Measurements from ENCODE around the gene IDE. TPM values are rescaled to one million over a fixed set of nuclear protein-coding genes. Genes with fewer than 3 reads are reported as not detected.

Gene IDE
- total RNA-seq, 1 experiment from 2014 or later, result 55.8 TPM

DNA sequence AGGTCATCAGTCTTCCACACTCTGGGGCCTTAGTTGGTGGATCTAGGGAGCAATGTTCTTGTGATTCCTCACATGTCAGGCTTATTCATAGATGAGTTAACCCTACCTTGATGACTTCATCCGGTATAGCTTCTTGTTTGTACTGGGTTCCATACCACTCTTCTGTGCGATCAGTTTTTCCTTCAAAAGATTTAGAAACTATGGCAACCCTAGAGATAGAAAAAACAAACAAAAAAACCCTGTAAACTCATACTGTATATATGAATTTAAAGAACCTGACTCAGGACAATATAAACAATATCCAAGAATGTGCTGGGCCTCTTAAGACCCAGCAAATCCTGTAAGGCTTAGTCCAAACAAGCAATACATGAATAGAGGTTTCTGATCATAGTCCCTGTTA is 83.5 kb downstream of the IDE start:
- H3K27ac ChIP-seq (ENCODE audit: low read depth, low read length), result no peak overlapping the region
- H3K36me3 ChIP-seq (ENCODE audit: control insufficient read depth in 1 of 2, insufficient read depth in 2 of 2, low read length in 2 of 2), result peaks cover 12 to 23% of the 10 kb centered on the region in 2 experiments; a peak in 3 of 4 replicates
- H3K9ac ChIP-seq (ENCODE audit: low read length), result no peak overlapping the region
- TF ChIP-seq CEBPB (IDR thresholded peaks at IDR 0.05; ENCODE audit: low read depth), result no peak
- TF ChIP-seq ZFX (IDR thresholded peaks at IDR 0.05), result no peak
- TF ChIP-seq, protein P1, sequence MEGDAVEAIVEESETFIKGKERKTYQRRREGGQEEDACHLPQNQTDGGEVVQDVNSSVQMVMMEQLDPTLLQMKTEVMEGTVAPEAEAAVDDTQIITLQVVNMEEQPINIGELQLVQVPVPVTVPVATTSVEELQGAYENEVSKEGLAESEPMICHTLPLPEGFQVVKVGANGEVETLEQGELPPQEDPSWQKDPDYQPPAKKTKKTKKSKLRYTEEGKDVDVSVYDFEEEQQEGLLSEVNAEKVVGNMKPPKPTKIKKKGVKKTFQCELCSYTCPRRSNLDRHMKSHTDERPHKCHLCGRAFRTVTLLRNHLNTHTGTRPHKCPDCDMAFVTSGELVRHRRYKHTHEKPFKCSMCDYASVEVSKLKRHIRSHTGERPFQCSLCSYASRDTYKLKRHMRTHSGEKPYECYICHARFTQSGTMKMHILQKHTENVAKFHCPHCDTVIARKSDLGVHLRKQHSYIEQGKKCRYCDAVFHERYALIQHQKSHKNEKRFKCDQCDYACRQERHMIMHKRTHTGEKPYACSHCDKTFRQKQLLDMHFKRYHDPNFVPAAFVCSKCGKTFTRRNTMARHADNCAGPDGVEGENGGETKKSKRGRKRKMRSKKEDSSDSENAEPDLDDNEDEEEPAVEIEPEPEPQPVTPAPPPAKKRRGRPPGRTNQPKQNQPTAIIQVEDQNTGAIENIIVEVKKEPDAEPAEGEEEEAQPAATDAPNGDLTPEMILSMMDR (IDR thresholded peaks at IDR 0.05 in 2 of 3, conservative IDR thresholded peaks at IDR 0.05 in 1 of 3; ENCODE audit: borderline replicate concordance in 1 of 3, insufficient read depth in 1 of 3, low read depth in 2 of 3, low read length in 2 of 3), result no peak
- no peak for TF ChIP-seq RAD21 (IDR thresholded peaks at IDR 0.05; ENCODE audit: low read depth)
- no peak for TF ChIP-seq SIN3A (IDR thresholded peaks at IDR 0.05; ENCODE audit: low read depth)
- TF ChIP-seq YY1 (IDR thresholded peaks at IDR 0.05; ENCODE audit: extremely low read depth, insufficient replicate concordance, low read depth, low read length), result no peak
- TF ChIP-seq, protein P2, sequence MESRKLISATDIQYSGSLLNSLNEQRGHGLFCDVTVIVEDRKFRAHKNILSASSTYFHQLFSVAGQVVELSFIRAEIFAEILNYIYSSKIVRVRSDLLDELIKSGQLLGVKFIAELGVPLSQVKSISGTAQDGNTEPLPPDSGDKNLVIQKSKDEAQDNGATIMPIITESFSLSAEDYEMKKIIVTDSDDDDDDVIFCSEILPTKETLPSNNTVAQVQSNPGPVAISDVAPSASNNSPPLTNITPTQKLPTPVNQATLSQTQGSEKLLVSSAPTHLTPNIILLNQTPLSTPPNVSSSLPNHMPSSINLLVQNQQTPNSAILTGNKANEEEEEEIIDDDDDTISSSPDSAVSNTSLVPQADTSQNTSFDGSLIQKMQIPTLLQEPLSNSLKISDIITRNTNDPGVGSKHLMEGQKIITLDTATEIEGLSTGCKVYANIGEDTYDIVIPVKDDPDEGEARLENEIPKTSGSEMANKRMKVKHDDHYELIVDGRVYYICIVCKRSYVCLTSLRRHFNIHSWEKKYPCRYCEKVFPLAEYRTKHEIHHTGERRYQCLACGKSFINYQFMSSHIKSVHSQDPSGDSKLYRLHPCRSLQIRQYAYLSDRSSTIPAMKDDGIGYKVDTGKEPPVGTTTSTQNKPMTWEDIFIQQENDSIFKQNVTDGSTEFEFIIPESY (IDR thresholded peaks at IDR 0.05; ENCODE audit: extremely low read depth, insufficient replicate concordance, low read length), result no peak
- no peak for TF ChIP-seq EGR1 (IDR thresholded peaks at IDR 0.05; ENCODE audit: low read depth)
- TF ChIP-seq SP1 (IDR thresholded peaks at IDR 0.05; ENCODE audit: low read depth), result no peak
- no peak for TF ChIP-seq EZH2 (IDR thresholded peaks at IDR 0.05)
- no peak for TF ChIP-seq JUND (IDR thresholded peaks at IDR 0.05)
- TF ChIP-seq, protein P3, sequence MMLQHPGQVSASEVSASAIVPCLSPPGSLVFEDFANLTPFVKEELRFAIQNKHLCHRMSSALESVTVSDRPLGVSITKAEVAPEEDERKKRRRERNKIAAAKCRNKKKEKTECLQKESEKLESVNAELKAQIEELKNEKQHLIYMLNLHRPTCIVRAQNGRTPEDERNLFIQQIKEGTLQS (IDR thresholded peaks at IDR 0.05), result no peak
- TF ChIP-seq, protein P4, sequence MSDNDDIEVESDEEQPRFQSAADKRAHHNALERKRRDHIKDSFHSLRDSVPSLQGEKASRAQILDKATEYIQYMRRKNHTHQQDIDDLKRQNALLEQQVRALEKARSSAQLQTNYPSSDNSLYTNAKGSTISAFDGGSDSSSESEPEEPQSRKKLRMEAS (IDR thresholded peaks at IDR 0.05), result no peak
- TF ChIP-seq EZH2phosphoT487 (IDR thresholded peaks at IDR 0.05; ENCODE audit: borderline replicate concordance), result no peak
- TF ChIP-seq ZNF274 (IDR thresholded peaks at IDR 0.05; ENCODE audit: low read depth, low read length), result no peak
- no peak for TF ChIP-seq POLR2AphosphoS5 (IDR thresholded peaks at IDR 0.05; ENCODE audit: low read depth, low read length)
- TF ChIP-seq ELF1 (IDR thresholded peaks at IDR 0.05; ENCODE audit: borderline replicate concordance, low read depth), result no peak
- ChIA-PET POLR2A (no interaction called here), RAD21 (ENCODE audit: low non-redundant PET in 1 of 2, low total read pairs in 2 of 2, uncharacterized antibody in 2 of 2, unreplicated experiment in 2 of 2) (no interaction called here), CTCF (no interaction called here)
- no peaks in the 10 kb centered on the region for H3K9me2 ChIP-seq (ENCODE audit: insufficient read depth)
- H3K79me2 ChIP-seq (ENCODE audit: insufficient read depth, low read length), result no peaks in the 10 kb centered on the region
- DNase-seq (ENCODE audit: low read depth, low spot score) (no peak), ATAC-seq (no peak)
- no peaks in the 10 kb centered on the region for H3K4me1 ChIP-seq (ENCODE audit: control insufficient read depth in 1 of 2, insufficient read depth in 2 of 2, low read length in 2 of 2)
- H3K27me3 ChIP-seq (ENCODE audit: insufficient read depth, low read length), result no peaks in the 10 kb centered on the region
- intact Hi-C loops (cut with micrococcal nuclease), result no loop called here
- no TSS peak for BruUV-seq (replicated peaks)
- H3K4me3 ChIP-seq (replicated peaks in 1 of 2; ENCODE audit: low read depth in 1 of 2, low read length in 2 of 2), result no peak overlapping the region
- H3K4me2 ChIP-seq (ENCODE audit: low read length), result no peak overlapping the region
- H3K9me3 ChIP-seq (ENCODE audit: control insufficient read depth in 1 of 2, insufficient read depth in 1 of 2, low read depth in 1 of 2, low read length in 2 of 2), result no peaks in the 10 kb centered on the region
- no peak overlapping the region for H2AFZ ChIP-seq (ENCODE audit: low read depth, low read length, poor library complexity, severe bottlenecking)
- H4K20me1 ChIP-seq (ENCODE audit: insufficient read depth), result no peaks in the 10 kb centered on the region
